Upper lobe of right lung (tissue), 1 donor: Measurements from ENCODE around the gene ACTN4. TPM values are rescaled to one million over a fixed set of nuclear protein-coding genes. Genes with fewer than 3 reads are reported as not detected.

ENCODE experiments used
- ATAC-seq: fragments of 200-7000 bp; cut with Tn5 transposase; one replicate; pipeline ENCODE4 v1.9.1; 2020; ENCODE audit warnings: mild to moderate bottlenecking, moderate library complexity
- DNase-seq: peaks from one replicate; pipeline ENCODE4 v3.0.0-alpha.2; 2020
- H3K27ac ChIP-seq: fragments of 200-600 bp; one replicate; pipeline ENCODE4 v1.8.0; 2022
- H3K27me3 ChIP-seq: fragments of 200-600 bp; one replicate; pipeline ENCODE4 v1.8.0; 2022; ENCODE audit warnings: mild to moderate bottlenecking
- H3K36me3 ChIP-seq: fragments of 200-600 bp; one replicate; pipeline ENCODE4 v1.8.0; 2022
- H3K4me1 ChIP-seq: fragments of 200-600 bp; one replicate; pipeline ENCODE4 v1.8.0; 2022
- H3K4me3 ChIP-seq: fragments of 200-600 bp; one replicate; pipeline ENCODE4 v1.8.0; 2022; ENCODE audit warnings: mild to moderate bottlenecking
- H3K9me3 ChIP-seq: fragments of 200-600 bp; one replicate; pipeline ENCODE4 v1.8.0; 2022
- CTCF ChIP-seq: fragments of 200-600 bp; IDR thresholded peaks from one replicate; pipeline ENCODE4 v1.8.0; 2022; ENCODE audit warnings: antibody characterized with exemption
- intact Hi-C: fragments of 100-400 bp; cut with DNase I; formaldehyde crosslinking; loops from one replicate; pipeline ENCODE4 v1.11.0; 2022
- total RNA-seq: library from RNA; stranded (reverse); fragmentation: NEBNext Ultra II Directional; extraction: Animal tissue kit (Norgen Biotek cat#: 25700); gene quantifications from one replicate; pipeline ENCODE4 v1.2.1, GENCODE V29; 2021
- donor health status: DM: no; HTN: yes; CAD: no; lungs with severe emphysema.

ACTN4 gene
- total RNA-seq, 1 donor from 2014 or later, result 565 TPM

GRCh38 chr19:38699647-38700349 lies 52.3 kb downstream of the ACTN4 start:
- intact Hi-C loops, result loop anchor here (10.0 kb wide), 1 partner anchor 45 kb away; no protein-coding TSS in a partner anchor

GRCh38 chr19:38700350-38700901 lies 53.0 kb downstream of the ACTN4 start:
- H3K4me1 ChIP-seq, result peaks cover 65% of the 10 kb centered on the region
- intact Hi-C loops, result loop anchor here (10.0 kb wide), 1 partner anchor 46 kb away; no protein-coding TSS in a partner anchor

More at GRCh38 chr19:38699647-38700349, 52.3 kb downstream of the ACTN4 start:
- ATAC-seq, result peak; percentile 5
- Histone ChIP-seq H3K4me1 (peaks cover 72% of the 10 kb centered on the region), H3K27me3 (no peaks in the 10 kb centered on the region), H3K27ac (peak overlapping the region; percentile 25), H3K9me3 (no peaks in the 10 kb centered on the region), H3K4me3 (no peak overlapping the region), H3K36me3 (peaks cover 53% of the 10 kb centered on the region)
- no peak for TF ChIP-seq CTCF
- peak; percentile 57 for DNase-seq

GRCh38 chr19:38700902-38701454 lies 53.5 kb downstream of the ACTN4 start:
- intact Hi-C loops, result loop anchor here (10.0 kb wide), 1 partner anchor 46 kb away; no protein-coding TSS in a partner anchor
- Histone ChIP-seq H3K27me3 (no peaks in the 10 kb centered on the region), H3K27ac (peak overlapping the region; percentile 4), H3K36me3 (peaks cover 65% of the 10 kb centered on the region), H3K4me1 (peaks cover 61% of the 10 kb centered on the region), H3K4me3 (no peak overlapping the region), H3K9me3 (no peaks in the 10 kb centered on the region)
- ATAC-seq (no peak), DNase-seq (no peak)
- no peak for TF ChIP-seq CTCF

More at GRCh38 chr19:38700350-38700901, 53.0 kb downstream of the ACTN4 start:
- H3K27ac ChIP-seq, result peak overlapping the region; percentile 4
- ATAC-seq, result no peak
- H3K27me3 ChIP-seq, result no peaks in the 10 kb centered on the region
- no peak for TF ChIP-seq CTCF
- H3K36me3 ChIP-seq, result peaks cover 60% of the 10 kb centered on the region
- no peaks in the 10 kb centered on the region for H3K9me3 ChIP-seq
- H3K4me3 ChIP-seq, result no peak overlapping the region
- no peak for DNase-seq

GRCh38 chr19:38701455-38702063 lies 54.1 kb downstream of the ACTN4 start:
- intact Hi-C loops, result loop anchor here (10.0 kb wide), 1 partner anchor 47 kb away; no protein-coding TSS in a partner anchor
- Histone ChIP-seq H3K4me1 (peaks cover 63% of the 10 kb centered on the region), H3K36me3 (peaks cover 71% of the 10 kb centered on the region)

More at GRCh38 chr19:38701455-38702063, 54.1 kb downstream of the ACTN4 start:
- H3K27me3 ChIP-seq, result no peaks in the 10 kb centered on the region
- H3K4me3 ChIP-seq, result no peak overlapping the region
- no peak for TF ChIP-seq CTCF
- no peak overlapping the region for H3K27ac ChIP-seq
- no peaks in the 10 kb centered on the region for H3K9me3 ChIP-seq
- peak; percentile 57 for DNase-seq
- ATAC-seq, result no peak
